ENCODE measurements around the gene TRPV3. TPM values are rescaled to one million over a fixed set of nuclear protein-coding genes. Genes with fewer than 3 reads are reported as not detected.
"Not testable (repeated sequence)": the region's sequence is repeated elsewhere in the genome, so short reads cannot be mapped to it uniquely, and the experiment has no call there.

TRPV3 gene
- total RNA-seq, 1 donor from 2014 or later, result 0.46 TPM

- no peak overlapping the region for H3K4me3 ChIP-seq (ENCODE audit: low read depth, low read length)
- TF ChIP-seq, protein P1, sequence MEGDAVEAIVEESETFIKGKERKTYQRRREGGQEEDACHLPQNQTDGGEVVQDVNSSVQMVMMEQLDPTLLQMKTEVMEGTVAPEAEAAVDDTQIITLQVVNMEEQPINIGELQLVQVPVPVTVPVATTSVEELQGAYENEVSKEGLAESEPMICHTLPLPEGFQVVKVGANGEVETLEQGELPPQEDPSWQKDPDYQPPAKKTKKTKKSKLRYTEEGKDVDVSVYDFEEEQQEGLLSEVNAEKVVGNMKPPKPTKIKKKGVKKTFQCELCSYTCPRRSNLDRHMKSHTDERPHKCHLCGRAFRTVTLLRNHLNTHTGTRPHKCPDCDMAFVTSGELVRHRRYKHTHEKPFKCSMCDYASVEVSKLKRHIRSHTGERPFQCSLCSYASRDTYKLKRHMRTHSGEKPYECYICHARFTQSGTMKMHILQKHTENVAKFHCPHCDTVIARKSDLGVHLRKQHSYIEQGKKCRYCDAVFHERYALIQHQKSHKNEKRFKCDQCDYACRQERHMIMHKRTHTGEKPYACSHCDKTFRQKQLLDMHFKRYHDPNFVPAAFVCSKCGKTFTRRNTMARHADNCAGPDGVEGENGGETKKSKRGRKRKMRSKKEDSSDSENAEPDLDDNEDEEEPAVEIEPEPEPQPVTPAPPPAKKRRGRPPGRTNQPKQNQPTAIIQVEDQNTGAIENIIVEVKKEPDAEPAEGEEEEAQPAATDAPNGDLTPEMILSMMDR (conservative IDR thresholded peaks at IDR 0.05; ENCODE audit: low read depth, low read length), result no peak
- DNase-seq (ENCODE audit: low read depth), result no peak
Measured at GRCh38 chr17:3565143-3565542, 7.5 kb upstream of the TRPV3 start.

DNA sequence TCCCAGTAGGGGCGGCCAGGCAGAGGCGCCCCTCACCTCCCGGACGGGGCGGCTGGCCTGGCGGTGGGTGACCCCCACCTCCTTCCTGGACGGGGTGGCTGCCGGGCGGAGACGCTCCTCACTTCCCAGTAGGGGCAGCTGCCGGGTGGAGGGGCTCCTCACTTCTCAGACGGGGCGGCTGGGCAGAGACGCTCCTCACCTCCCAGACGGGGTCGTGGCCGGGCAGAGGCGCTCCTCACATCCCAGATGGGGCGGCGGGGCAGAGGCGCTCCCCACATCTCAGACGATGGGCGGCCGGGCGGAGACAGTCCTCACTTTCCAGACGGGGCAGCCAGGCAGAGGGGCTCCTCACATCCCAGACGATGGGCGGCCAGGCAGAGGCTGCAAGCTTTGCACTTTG is 6.6 kb upstream of the TRPV3 start:
- DNase-seq (ENCODE audit: low read depth), result not testable (repeated sequence)

GRCh38 chr17:3559270-3559645 is 1.6 kb upstream of the TRPV3 start:
- H3K4me3 ChIP-seq (ENCODE audit: low read depth, low read length), result no peak overlapping the region
- no peak for DNase-seq (ENCODE audit: low read depth)
- TF ChIP-seq, protein P1 (conservative IDR thresholded peaks at IDR 0.05; ENCODE audit: low read depth, low read length), result no peak

More for the DNA sequence above, 6.6 kb upstream of the TRPV3 start:
- H3K4me3 ChIP-seq (ENCODE audit: low read depth, low read length), result not testable (repeated sequence)

DNA sequence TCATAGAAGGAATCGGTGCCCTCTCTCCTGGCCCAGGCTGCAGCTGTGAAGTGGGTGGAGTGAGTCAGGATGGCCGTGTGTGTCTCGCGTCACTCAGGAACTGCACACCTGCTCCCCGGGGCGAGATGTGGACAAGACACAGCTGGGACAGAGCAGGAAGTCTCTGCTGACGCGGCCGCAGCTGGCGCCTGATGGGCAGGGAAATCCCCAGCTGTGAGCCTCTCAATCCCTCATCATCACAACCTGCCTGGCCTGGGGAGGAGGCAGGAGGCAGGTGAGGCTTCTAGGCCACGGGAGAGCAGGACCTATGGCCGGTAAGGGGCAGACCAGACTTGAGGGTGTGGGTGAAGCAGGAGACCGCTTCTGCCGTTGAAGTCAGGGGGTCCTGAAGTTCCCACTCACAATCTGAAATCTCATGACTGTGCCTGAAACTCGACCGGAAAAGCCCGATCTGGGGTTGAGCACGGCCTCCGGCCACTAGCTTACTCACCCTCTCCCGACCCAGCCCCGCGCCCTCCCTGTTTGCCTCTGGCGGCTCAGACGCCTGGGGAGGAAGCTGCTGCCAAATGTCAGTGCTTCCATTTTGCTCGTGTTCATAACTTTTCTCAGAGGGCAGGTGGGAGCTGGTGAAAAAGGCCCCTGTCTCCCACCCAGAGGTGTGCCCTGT is 1.1 kb upstream of the TRPV3 start:
- TF ChIP-seq, protein P1 (conservative IDR thresholded peaks at IDR 0.05; ENCODE audit: low read depth, low read length), result no peak
- no peak for DNase-seq (ENCODE audit: low read depth)
- H3K4me3 ChIP-seq (ENCODE audit: low read depth, low read length), result no peak overlapping the region

DNA sequence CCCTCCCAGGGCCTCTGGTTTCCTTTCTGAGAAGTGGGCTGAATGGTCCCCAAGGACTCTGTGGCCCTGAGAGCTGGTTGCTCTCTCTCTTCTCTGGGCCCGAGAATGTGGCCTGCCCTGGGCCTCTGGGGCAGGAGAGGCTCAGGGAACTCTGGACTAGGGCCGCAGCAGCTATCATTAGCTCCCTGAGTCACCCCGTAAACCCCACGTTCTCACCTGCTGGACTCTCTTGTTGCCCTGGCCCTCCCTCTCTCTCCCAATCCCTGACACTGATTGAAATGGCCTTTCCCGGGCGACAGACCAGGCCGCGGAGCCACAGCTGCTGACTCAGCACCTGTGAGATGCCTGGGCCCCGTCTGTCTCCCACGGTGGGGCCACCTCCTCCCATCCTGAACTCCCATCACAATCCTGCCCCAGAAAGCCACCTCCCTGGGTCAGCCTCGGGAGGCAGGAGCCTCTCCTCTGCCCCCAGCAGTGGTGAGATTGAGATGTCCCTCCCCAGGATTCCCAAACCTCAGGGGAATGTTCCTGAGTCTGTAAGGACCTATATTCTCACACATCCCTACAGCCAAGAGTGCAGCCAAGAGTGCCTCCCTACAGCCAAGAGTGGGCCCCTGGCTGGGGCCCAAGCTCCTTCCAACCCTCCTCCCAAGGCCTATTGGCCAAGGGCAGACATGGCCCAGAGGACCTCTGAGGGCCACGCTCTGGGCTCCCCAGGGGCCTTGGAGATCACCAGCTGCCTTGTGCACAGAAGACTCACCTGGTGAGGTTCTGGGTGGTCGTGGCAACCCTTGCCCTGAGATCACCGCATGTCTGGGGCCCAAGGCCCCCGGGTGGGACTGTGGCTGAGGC is 470 bp downstream of the TRPV3 start:
- TF ChIP-seq, protein P1 (conservative IDR thresholded peaks at IDR 0.05; ENCODE audit: low read depth, low read length), result no peak
- H3K4me3 ChIP-seq (ENCODE audit: low read depth, low read length), result no peak overlapping the region
- DNase-seq (ENCODE audit: low read depth), result no peak

- no peak overlapping the region for H3K4me3 ChIP-seq (ENCODE audit: low read depth, low read length)
- no peak for DNase-seq (ENCODE audit: low read depth)
- TF ChIP-seq, protein P1 (conservative IDR thresholded peaks at IDR 0.05; ENCODE audit: low read depth, low read length), result no peak
Measured at GRCh38 chr17:3556239-3556915, 1.2 kb downstream of the TRPV3 start.

DNA sequence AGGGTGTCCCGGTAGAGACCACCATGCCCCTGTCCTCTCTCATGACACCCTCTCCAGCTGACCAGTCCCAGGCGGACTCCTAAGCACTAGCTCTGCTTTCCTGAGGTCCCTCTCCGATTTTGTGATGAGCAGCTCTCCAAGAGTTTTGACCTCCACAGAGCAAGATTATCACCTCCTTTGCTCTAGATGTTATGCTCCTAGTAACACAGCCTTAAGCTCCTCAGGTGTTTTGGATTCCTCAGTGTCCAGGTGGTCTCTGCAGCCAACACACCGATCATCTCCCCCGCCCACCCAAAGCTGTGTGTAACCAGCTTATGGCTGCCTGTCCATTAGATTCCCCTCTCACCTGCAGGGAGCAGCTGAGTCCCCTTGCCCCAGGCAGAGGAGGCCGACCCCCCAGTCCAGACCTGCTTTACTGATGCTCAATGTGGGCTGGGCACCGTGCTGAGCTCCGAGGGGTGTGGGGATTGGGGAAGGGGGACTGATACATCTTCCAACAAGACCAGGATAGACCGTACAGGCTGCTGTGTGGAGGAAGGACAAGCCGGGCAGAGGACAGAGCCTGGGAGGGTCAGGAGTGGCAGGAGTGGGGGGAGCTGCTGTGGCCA is 2.3 kb downstream of the TRPV3 start:
- DNase-seq (ENCODE audit: low read depth), result no peak
- TF ChIP-seq, protein P1 (conservative IDR thresholded peaks at IDR 0.05; ENCODE audit: low read depth, low read length), result no peak

More for the DNA sequence above, 2.3 kb downstream of the TRPV3 start:
- no peak overlapping the region for H3K4me3 ChIP-seq (ENCODE audit: low read depth, low read length)
